ENCODE results near the gene CRKL. TPM values are rescaled to one million over a fixed set of nuclear protein-coding genes. Genes with fewer than 3 reads are reported as not detected.

CRKL gene
- polyA plus RNA-seq, 3 donors, result 26.0 to 37.5 (median 29.4) TPM

- Histone ChIP-seq H3K9ac (ENCODE audit: insufficient read depth, low read length, poor library complexity, severe bottlenecking) (no peak overlapping the region), H3K79me2 (ENCODE audit: insufficient read depth, low read length) (no peaks in the 10 kb centered on the region), H4K20me1 (ENCODE audit: insufficient read depth, low read length) (no peaks in the 10 kb centered on the region), H3K27ac (ENCODE audit: low read depth in 1 of 2, low read length in 2 of 2) (no peak overlapping the region), H3K4me2 (replicated peaks; ENCODE audit: extremely low read depth, low read length, poor library complexity, severe bottlenecking) (no peak overlapping the region), H2AFZ (ENCODE audit: insufficient read depth, low read depth, low read length, poor library complexity, severe bottlenecking) (no peak overlapping the region), H3K9me3 (replicated peaks in 1 of 2; ENCODE audit: control insufficient read depth in 1 of 2, insufficient read depth in 1 of 2, low read length in 2 of 2) (no peaks in the 10 kb centered on the region), H3K36me3 (replicated peaks in 1 of 2; ENCODE audit: control insufficient read depth in 1 of 2, insufficient read depth in 2 of 2, low read length in 2 of 2) (peaks cover 69 to 95% of the 10 kb centered on the region in 2 donors), H3K4me3 (replicated peaks in 1 of 3; ENCODE audit: low read depth in 2 of 3, low read length in 3 of 3) (no peak overlapping the region), H3K27me3 (ENCODE audit: control insufficient read depth in 2 of 2, insufficient read depth in 2 of 2, low read length in 2 of 2) (no peaks in the 10 kb centered on the region), H3K4me1 (ENCODE audit: control insufficient read depth in 1 of 2, insufficient read depth in 2 of 2, low read length in 2 of 2) (no peaks in the 10 kb centered on the region)
- DNase-seq, result no peak
- Mint-ChIP-seq H3K27me3 (ENCODE audit: low read depth in 3 of 3) (peaks cover 0 to 5% (median 3%) of the 10 kb centered on the region in 3 donors), H3K27ac (no peak overlapping the region), H3K9me3 (no peaks in the 10 kb centered on the region), H3K36me3 (peaks cover 52 to 81% of the 10 kb centered on the region in 2 donors), H3K4me1 (no peaks in the 10 kb centered on the region), H3K4me3 (no peak overlapping the region)
- WGBS (ENCODE audit: insufficient coverage), result 98% methylated on average over 7 of the region's 7 CpGs
- TF ChIP-seq CTCF (IDR thresholded peaks at IDR 0.05), result no peak
- intact Hi-C loops (cut with micrococcal nuclease), result no loop called here
These were observed 74.8 kb downstream of the CRKL start for GRCh38 chr22:20992056-20992442.

- Mint-ChIP-seq H3K27ac (no peak overlapping the region), H3K4me1 (no peaks in the 10 kb centered on the region), H3K9me3 (no peaks in the 10 kb centered on the region), H3K27me3 (ENCODE audit: low read depth in 3 of 3) (peaks cover 0 to 5% (median 3%) of the 10 kb centered on the region in 3 donors), H3K4me3 (no peak overlapping the region), H3K36me3 (peaks cover 51 to 80% of the 10 kb centered on the region in 2 donors)
- Histone ChIP-seq H2AFZ (ENCODE audit: insufficient read depth, low read depth, low read length, poor library complexity, severe bottlenecking) (no peak overlapping the region), H3K9ac (ENCODE audit: insufficient read depth, low read length, poor library complexity, severe bottlenecking) (no peak overlapping the region), H3K27ac (ENCODE audit: low read depth in 1 of 2, low read length in 2 of 2) (no peak overlapping the region), H3K36me3 (replicated peaks in 1 of 2; ENCODE audit: control insufficient read depth in 1 of 2, insufficient read depth in 2 of 2, low read length in 2 of 2) (peaks cover 69 to 95% of the 10 kb centered on the region in 2 donors), H3K4me3 (replicated peaks in 1 of 3; ENCODE audit: low read depth in 2 of 3, low read length in 3 of 3) (no peak overlapping the region), H3K79me2 (ENCODE audit: insufficient read depth, low read length) (no peaks in the 10 kb centered on the region), H3K4me2 (replicated peaks; ENCODE audit: extremely low read depth, low read length, poor library complexity, severe bottlenecking) (no peak overlapping the region), H3K27me3 (ENCODE audit: control insufficient read depth in 2 of 2, insufficient read depth in 2 of 2, low read length in 2 of 2) (no peaks in the 10 kb centered on the region), H4K20me1 (ENCODE audit: insufficient read depth, low read length) (no peaks in the 10 kb centered on the region), H3K9me3 (replicated peaks in 1 of 2; ENCODE audit: control insufficient read depth in 1 of 2, insufficient read depth in 1 of 2, low read length in 2 of 2) (no peaks in the 10 kb centered on the region), H3K4me1 (ENCODE audit: control insufficient read depth in 1 of 2, insufficient read depth in 2 of 2, low read length in 2 of 2) (no peaks in the 10 kb centered on the region)
- WGBS (ENCODE audit: insufficient coverage), result 93% methylated on average over 21 of the region's 21 CpGs
- DNase-seq, result no peak
- intact Hi-C loops (cut with micrococcal nuclease), result no loop called here
- TF ChIP-seq CTCF (IDR thresholded peaks at IDR 0.05), result no peak
These were observed 75.5 kb downstream of the CRKL start for GRCh38 chr22:20992456-20993303.

Measured in CD14-positive monocyte (primary cell).